Activated T-helper 17 cell treated with anti-CD3 and anti-CD28 coated beads, Interleukin-2, amount 50 U/mL, for 72 hours (primary cell): ENCODE results near the gene CSNK1A1L. TPM values are rescaled to one million over a fixed set of nuclear protein-coding genes. Genes with fewer than 3 reads are reported as not detected.

Experiments used
- ATAC-seq: fragments of 150-1000 bp; cut with Tn5 transposase; replicated peaks from 2 replicates; pipeline ENCODE4 v1.10.0; 2021; ENCODE audit warnings: mild to moderate bottlenecking, moderate library complexity
- H3K27ac Mint-ChIP-seq: one replicate; pipeline ENCODE4 v1.8.0; 2022; ENCODE audit warnings: mixed read lengths
- H3K27me3 Mint-ChIP-seq: one replicate; pipeline ENCODE4 v1.8.0; 2022; ENCODE audit warnings: mixed read lengths
- H3K36me3 Mint-ChIP-seq: one replicate; pipeline ENCODE4 v1.8.0; 2022; ENCODE audit warnings: low read depth, mild to moderate bottlenecking, mixed read lengths
- H3K4me1 Mint-ChIP-seq: one replicate; pipeline ENCODE4 v1.8.0; 2022; ENCODE audit warnings: mixed read lengths
- H3K4me3 Mint-ChIP-seq: one replicate; pipeline ENCODE4 v1.8.0; 2022; ENCODE audit warnings: mild to moderate bottlenecking, mixed read lengths
- H3K9me3 Mint-ChIP-seq: one replicate; pipeline ENCODE4 v1.8.0; 2022; ENCODE audit warnings: mixed read lengths
- total RNA-seq, 2 donors: library from RNA; stranded (reverse); gene quantifications; one replicate each; pipeline ENCODE4 v1.2.3, GENCODE V29; 2022

The CSNK1A1L gene
- not detected for total RNA-seq

GRCh38 chr13:37105251-37105714 lies at the start of gene CSNK1A1L:
Gene CSNK1A1L (minus strand): TSS chr13:37105664. CDS start chr13:37105256, 408 bp downstream.
- H3K36me3 Mint-ChIP-seq = no peaks in the 10 kb centered on the region
- peaks cover 17% of the 10 kb centered on the region for H3K27me3 Mint-ChIP-seq
- no peak within 1 kb of the TSS for H3K27ac Mint-ChIP-seq
- H3K4me3 Mint-ChIP-seq = no peak within 1 kb of the TSS
- H3K4me1 Mint-ChIP-seq = no peaks in the 10 kb centered on the region
- ATAC-seq = no peak
- no peaks in the 10 kb centered on the region for H3K9me3 Mint-ChIP-seq

GRCh38 chr13:37149380-37149779 lies 43.9 kb upstream of the CSNK1A1L start:
- Mint-ChIP-seq H3K9me3 (no peaks in the 10 kb centered on the region), H3K4me3 (no peak overlapping the region), H3K27me3 (peaks cover 3% of the 10 kb centered on the region), H3K4me1 (no peaks in the 10 kb centered on the region), H3K36me3 (no peaks in the 10 kb centered on the region), H3K27ac (no peak overlapping the region)
- ATAC-seq = no peak

- Mint-ChIP-seq H3K4me3 (no peak overlapping the region), H3K4me1 (no peaks in the 10 kb centered on the region), H3K27ac (no peak overlapping the region), H3K27me3 (peaks cover 3% of the 10 kb centered on the region), H3K9me3 (no peaks in the 10 kb centered on the region), H3K36me3 (no peaks in the 10 kb centered on the region)
- no peak for ATAC-seq
Observed at GRCh38 chr13:37148501-37148900, 43.0 kb upstream of the CSNK1A1L start.

GRCh38 chr13:37144661-37145060 lies 39.2 kb upstream of the CSNK1A1L start:
- H3K36me3 Mint-ChIP-seq = no peaks in the 10 kb centered on the region
- ATAC-seq = no peak
- H3K4me1 Mint-ChIP-seq = no peaks in the 10 kb centered on the region
- no peak overlapping the region for H3K27ac Mint-ChIP-seq
- H3K27me3 Mint-ChIP-seq = peaks cover 3% of the 10 kb centered on the region
- H3K9me3 Mint-ChIP-seq = no peaks in the 10 kb centered on the region
- no peak overlapping the region for H3K4me3 Mint-ChIP-seq

GRCh38 chr13:37143911-37144310 lies 38.4 kb upstream of the CSNK1A1L start:
- Mint-ChIP-seq H3K4me1 (no peaks in the 10 kb centered on the region), H3K4me3 (no peak overlapping the region), H3K9me3 (no peaks in the 10 kb centered on the region), H3K27ac (no peak overlapping the region), H3K36me3 (no peaks in the 10 kb centered on the region), H3K27me3 (peaks cover 3% of the 10 kb centered on the region)
- no peak for ATAC-seq

- no peaks in the 10 kb centered on the region for H3K9me3 Mint-ChIP-seq
- H3K27me3 Mint-ChIP-seq = peaks cover 3% of the 10 kb centered on the region
Observed at GRCh38 chr13:37142877-37143276, 37.4 kb upstream of the CSNK1A1L start.

GRCh38 chr13:37141011-37141410 lies 35.5 kb upstream of the CSNK1A1L start:
- Mint-ChIP-seq H3K4me3 (no peak overlapping the region), H3K27ac (no peak overlapping the region), H3K27me3 (no peaks in the 10 kb centered on the region), H3K4me1 (no peaks in the 10 kb centered on the region), H3K36me3 (no peaks in the 10 kb centered on the region), H3K9me3 (no peaks in the 10 kb centered on the region)
- no peak for ATAC-seq

More at GRCh38 chr13:37142877-37143276, 37.4 kb upstream of the CSNK1A1L start:
- no peaks in the 10 kb centered on the region for H3K36me3 Mint-ChIP-seq
- H3K4me3 Mint-ChIP-seq = no peak overlapping the region
- H3K27ac Mint-ChIP-seq = no peak overlapping the region
- no peak for ATAC-seq
- no peaks in the 10 kb centered on the region for H3K4me1 Mint-ChIP-seq

- Mint-ChIP-seq H3K27me3 (peaks cover 3% of the 10 kb centered on the region), H3K36me3 (no peaks in the 10 kb centered on the region), H3K4me3 (no peak overlapping the region), H3K27ac (no peak overlapping the region), H3K4me1 (no peaks in the 10 kb centered on the region), H3K9me3 (no peaks in the 10 kb centered on the region)
- ATAC-seq = no peak
Observed at GRCh38 chr13:37139356-37139755, 33.9 kb upstream of the CSNK1A1L start.

GRCh38 chr13:37138926-37139325 lies 33.5 kb upstream of the CSNK1A1L start:
- Mint-ChIP-seq H3K27ac (no peak overlapping the region), H3K4me3 (no peak overlapping the region), H3K4me1 (no peaks in the 10 kb centered on the region), H3K27me3 (peaks cover 3% of the 10 kb centered on the region), H3K9me3 (no peaks in the 10 kb centered on the region), H3K36me3 (no peaks in the 10 kb centered on the region)
- no peak for ATAC-seq

GRCh38 chr13:37138169-37138568 lies 32.7 kb upstream of the CSNK1A1L start:
- H3K4me3 Mint-ChIP-seq = no peak overlapping the region
- H3K9me3 Mint-ChIP-seq = no peaks in the 10 kb centered on the region
- H3K4me1 Mint-ChIP-seq = no peaks in the 10 kb centered on the region
- H3K27me3 Mint-ChIP-seq = peaks cover 3% of the 10 kb centered on the region
- H3K36me3 Mint-ChIP-seq = no peaks in the 10 kb centered on the region
- no peak overlapping the region for H3K27ac Mint-ChIP-seq
- no peak for ATAC-seq

GRCh38 chr13:37136633-37137032 lies 31.2 kb upstream of the CSNK1A1L start:
- Mint-ChIP-seq H3K4me3 (no peak overlapping the region), H3K27ac (no peak overlapping the region), H3K9me3 (no peaks in the 10 kb centered on the region), H3K4me1 (no peaks in the 10 kb centered on the region), H3K36me3 (no peaks in the 10 kb centered on the region), H3K27me3 (peaks cover 3% of the 10 kb centered on the region)
- no peak for ATAC-seq

- Mint-ChIP-seq H3K27ac (no peak overlapping the region), H3K9me3 (no peaks in the 10 kb centered on the region)
Observed at GRCh38 chr13:37136187-37136586, 30.7 kb upstream of the CSNK1A1L start.

GRCh38 chr13:37134411-37135041 lies 29.1 kb upstream of the CSNK1A1L start:
- H3K27me3 Mint-ChIP-seq = peaks cover 3% of the 10 kb centered on the region
- ATAC-seq = no peak
- no peak overlapping the region for H3K27ac Mint-ChIP-seq
- no peaks in the 10 kb centered on the region for H3K4me1 Mint-ChIP-seq
- no peaks in the 10 kb centered on the region for H3K36me3 Mint-ChIP-seq
- no peak overlapping the region for H3K4me3 Mint-ChIP-seq
- H3K9me3 Mint-ChIP-seq = no peaks in the 10 kb centered on the region

More at GRCh38 chr13:37136187-37136586, 30.7 kb upstream of the CSNK1A1L start:
- H3K27me3 Mint-ChIP-seq = peaks cover 3% of the 10 kb centered on the region
- H3K36me3 Mint-ChIP-seq = no peaks in the 10 kb centered on the region
- no peak for ATAC-seq
- H3K4me1 Mint-ChIP-seq = no peaks in the 10 kb centered on the region
- no peak overlapping the region for H3K4me3 Mint-ChIP-seq

- Mint-ChIP-seq H3K4me1 (no peaks in the 10 kb centered on the region), H3K27ac (no peak overlapping the region), H3K36me3 (no peaks in the 10 kb centered on the region), H3K27me3 (peaks cover 8% of the 10 kb centered on the region), H3K9me3 (no peaks in the 10 kb centered on the region), H3K4me3 (no peak overlapping the region)
- ATAC-seq = no peak
Observed at GRCh38 chr13:37132211-37132610, 26.7 kb upstream of the CSNK1A1L start.

- peaks cover 8% of the 10 kb centered on the region for H3K27me3 Mint-ChIP-seq
- H3K36me3 Mint-ChIP-seq = no peaks in the 10 kb centered on the region
- no peak overlapping the region for H3K27ac Mint-ChIP-seq
Observed at GRCh38 chr13:37131092-37131491, 25.6 kb upstream of the CSNK1A1L start.

More at GRCh38 chr13:37131092-37131491, 25.6 kb upstream of the CSNK1A1L start:
- Mint-ChIP-seq H3K9me3 (no peaks in the 10 kb centered on the region), H3K4me3 (no peak overlapping the region), H3K4me1 (no peaks in the 10 kb centered on the region)
- ATAC-seq = no peak
